HUES48 (cell line): ENCODE measurements around the gene TNFRSF14.

Experiments
- H3K27ac ChIP-seq: one replicate; pipeline ENCODE4 v1.7.0; 2013; ENCODE audit warnings: low read depth, low read length, inconsistent platforms
- H3K27me3 ChIP-seq: 2 replicates; pipeline ENCODE4 v1.6.1; 2013; ENCODE audit warnings: mild to moderate bottlenecking, low read length; ENCODE audit not compliant: control insufficient read depth, insufficient read depth
- H3K36me3 ChIP-seq: 2 replicates; pipeline ENCODE4 v1.6.1; 2013; ENCODE audit warnings: low read length; ENCODE audit not compliant: control insufficient read depth, insufficient read depth
- H3K4me1 ChIP-seq: 2 replicates; pipeline ENCODE4 v1.6.1; 2013; ENCODE audit warnings: mild to moderate bottlenecking, low read length; ENCODE audit not compliant: control insufficient read depth, insufficient read depth
- H3K4me3 ChIP-seq: 2 replicates; pipeline ENCODE4 v1.5.1; 2013; ENCODE audit warnings: mild to moderate bottlenecking, low read depth, low read length
- H3K9ac ChIP-seq: 2 replicates; pipeline ENCODE4 v1.6.1; 2013; ENCODE audit warnings: mild to moderate bottlenecking, low read depth, low read length, moderate library complexity
- H3K9me3 ChIP-seq: 2 replicates; pipeline ENCODE4 v1.6.1; 2013; ENCODE audit warnings: low read length; ENCODE audit not compliant: control insufficient read depth, insufficient read depth

TNFRSF14 gene

GRCh38 chr1:2556678-2557481 is 709 bp downstream of the TNFRSF14 start:
- H3K4me1 ChIP-seq, result peaks cover 10% of the 10 kb centered on the region
- no peak overlapping the region for H3K4me3 ChIP-seq
- no peak overlapping the region for H3K9ac ChIP-seq
- no peaks in the 10 kb centered on the region for H3K36me3 ChIP-seq
- no peaks in the 10 kb centered on the region for H3K27me3 ChIP-seq
- H3K27ac ChIP-seq, result no peak overlapping the region
- no peaks in the 10 kb centered on the region for H3K9me3 ChIP-seq

GRCh38 chr1:2557482-2558400 is 1.6 kb downstream of the TNFRSF14 start:
- Histone ChIP-seq H3K27me3 (no peaks in the 10 kb centered on the region), H3K9me3 (no peaks in the 10 kb centered on the region), H3K4me1 (peaks cover 10% of the 10 kb centered on the region), H3K4me3 (no peak overlapping the region), H3K9ac (no peak overlapping the region), H3K27ac (no peak overlapping the region), H3K36me3 (no peaks in the 10 kb centered on the region)

GRCh38 chr1:2558420-2558819 is 2.2 kb downstream of the TNFRSF14 start:
- Histone ChIP-seq H3K9me3 (no peaks in the 10 kb centered on the region), H3K36me3 (no peaks in the 10 kb centered on the region), H3K4me3 (no peak overlapping the region), H3K9ac (no peak overlapping the region), H3K4me1 (peaks cover 10% of the 10 kb centered on the region), H3K27me3 (no peaks in the 10 kb centered on the region), H3K27ac (no peak overlapping the region)

- H3K27me3 ChIP-seq, result no peaks in the 10 kb centered on the region
- no peak overlapping the region for H3K27ac ChIP-seq
- no peaks in the 10 kb centered on the region for H3K9me3 ChIP-seq
- H3K4me3 ChIP-seq, result no peak overlapping the region
- H3K9ac ChIP-seq, result no peak overlapping the region
- no peaks in the 10 kb centered on the region for H3K36me3 ChIP-seq
- peaks cover 10% of the 10 kb centered on the region for H3K4me1 ChIP-seq
Observed at GRCh38 chr1:2558861-2559260, 2.7 kb downstream of the TNFRSF14 start.

GRCh38 chr1:2559509-2560298 is 3.5 kb downstream of the TNFRSF14 start:
- Histone ChIP-seq H3K4me1 (peaks cover 10% of the 10 kb centered on the region), H3K4me3 (no peak overlapping the region)

GRCh38 chr1:2560299-2561073 is 4.3 kb downstream of the TNFRSF14 start:
- Histone ChIP-seq H3K4me3 (no peak overlapping the region), H3K9me3 (no peaks in the 10 kb centered on the region), H3K27me3 (no peaks in the 10 kb centered on the region), H3K4me1 (peaks cover 10% of the 10 kb centered on the region), H3K27ac (no peak overlapping the region), H3K36me3 (no peaks in the 10 kb centered on the region), H3K9ac (no peak overlapping the region)

More at GRCh38 chr1:2559509-2560298, 3.5 kb downstream of the TNFRSF14 start:
- no peaks in the 10 kb centered on the region for H3K27me3 ChIP-seq
- no peaks in the 10 kb centered on the region for H3K36me3 ChIP-seq
- H3K27ac ChIP-seq, result no peak overlapping the region
- no peaks in the 10 kb centered on the region for H3K9me3 ChIP-seq
- no peak overlapping the region for H3K9ac ChIP-seq

GRCh38 chr1:2561446-2561845 is 5.3 kb downstream of the TNFRSF14 start:
- peaks cover 3% of the 10 kb centered on the region; the same call in 1 of the 2 replicates for H3K4me1 ChIP-seq
- H3K27ac ChIP-seq, result no peak overlapping the region
- H3K9ac ChIP-seq, result no peak overlapping the region
- no peak overlapping the region for H3K4me3 ChIP-seq
- H3K36me3 ChIP-seq, result no peaks in the 10 kb centered on the region
- H3K9me3 ChIP-seq, result no peaks in the 10 kb centered on the region
- H3K27me3 ChIP-seq, result no peaks in the 10 kb centered on the region

- no peaks in the 10 kb centered on the region for H3K4me1 ChIP-seq
- no peaks in the 10 kb centered on the region for H3K36me3 ChIP-seq
- H3K9me3 ChIP-seq, result no peaks in the 10 kb centered on the region
- no peaks in the 10 kb centered on the region for H3K27me3 ChIP-seq
- H3K27ac ChIP-seq, result no peak overlapping the region
- no peak overlapping the region for H3K4me3 ChIP-seq
- no peak overlapping the region for H3K9ac ChIP-seq
Observed at GRCh38 chr1:2561898-2562895, 6.0 kb downstream of the TNFRSF14 start.

- Histone ChIP-seq H3K36me3 (no peaks in the 10 kb centered on the region), H3K9me3 (no peaks in the 10 kb centered on the region), H3K4me1 (no peaks in the 10 kb centered on the region), H3K4me3 (no peak overlapping the region), H3K9ac (no peak overlapping the region), H3K27ac (no peak overlapping the region), H3K27me3 (no peaks in the 10 kb centered on the region)
Observed at GRCh38 chr1:2563205-2563604, 7.0 kb downstream of the TNFRSF14 start.
